Measurements from ENCODE around the gene RRP7A.
"Not testable (repeated sequence)": the region's sequence is repeated elsewhere in the genome, so short reads cannot be mapped to it uniquely, and the experiment has no call there.

Gene RRP7A

GRCh38 chr22:42519525-42520401 lies at the start of gene RRP7A:
Gene RRP7A (minus strand): TSS chr22:42519796. CDS start chr22:42519786, 10 bp downstream.
- peak; percentile 80 to 86 for DNase-seq

GRCh38 chr22:42567950-42568349 lies 48.4 kb upstream of the RRP7A start:
- not testable (repeated sequence) for DNase-seq

- DNase-seq: no peak
Observed at GRCh38 chr22:42565956-42566355, 46.4 kb upstream of the RRP7A start.

- DNase-seq: no peak
Observed at GRCh38 chr22:42564699-42565098, 45.1 kb upstream of the RRP7A start.

- DNase-seq: not testable (repeated sequence)
Observed at GRCh38 chr22:42563943-42564342, 44.3 kb upstream of the RRP7A start.

- DNase-seq: no peak
Observed at GRCh38 chr22:42562684-42563083, 43.1 kb upstream of the RRP7A start.

- no peak for DNase-seq
Observed at GRCh38 chr22:42562279-42562678, 42.7 kb upstream of the RRP7A start.

GRCh38 chr22:42561856-42562255 lies 42.3 kb upstream of the RRP7A start:
- no peak for DNase-seq

GRCh38 chr22:42560781-42561180 lies 41.2 kb upstream of the RRP7A start:
- DNase-seq: peak in 1 of 2 donors; percentile 21

- DNase-seq: no peak
Observed at GRCh38 chr22:42560381-42560780, 40.8 kb upstream of the RRP7A start.

GRCh38 chr22:42553475-42554361 lies 34.1 kb upstream of the RRP7A start, which contains the start of gene SERHL2:
Gene SERHL2 (plus strand): TSS chr22:42553956. CDS start chr22:42554021, 65 bp downstream.
- peak; percentile 90 to 93 for DNase-seq

GRCh38 chr22:42552294-42552647 lies 32.7 kb upstream of the RRP7A start:
- not testable (repeated sequence) for DNase-seq

- no peak for DNase-seq
Observed at GRCh38 chr22:42549331-42550060, 29.9 kb upstream of the RRP7A start.

- no peak for DNase-seq
Observed at GRCh38 chr22:42548597-42549330, 29.2 kb upstream of the RRP7A start.

- not testable (repeated sequence) for DNase-seq
Observed at GRCh38 chr22:42548126-42548525, 28.5 kb upstream of the RRP7A start.

- no peak for DNase-seq
Observed at GRCh38 chr22:42547562-42547961, 28.0 kb upstream of the RRP7A start.

GRCh38 chr22:42544686-42545085 lies 25.1 kb upstream of the RRP7A start:
- DNase-seq: no peak

- DNase-seq: peak in 1 of 2 donors; percentile 11
Observed at GRCh38 chr22:42539236-42539771, 19.7 kb upstream of the RRP7A start.

GRCh38 chr22:42537199-42537831 lies 17.7 kb upstream of the RRP7A start:
- DNase-seq: not testable (repeated sequence)

- not testable (repeated sequence) for DNase-seq
Observed at GRCh38 chr22:42536634-42537033, 17.0 kb upstream of the RRP7A start.

GRCh38 chr22:42536166-42536565 lies 16.6 kb upstream of the RRP7A start:
- DNase-seq: no peak
